K562 (cell line): ENCODE results near the gene PMIS2. TPM values are rescaled to one million over a fixed set of nuclear protein-coding genes. Genes with fewer than 3 reads are reported as not detected.

Source experiments
- ARHGAP35 ChIP-seq: fragments of 450-650 bp; IDR thresholded peaks from 2 replicates; pipeline ENCODE4 v1.6.1; 2018; ENCODE audit not compliant: partially characterized antibody
- BHLHE40 ChIP-seq: IDR thresholded peaks from 2 replicates; pipeline ENCODE4 v1.6.1; 2011; ENCODE audit warnings: low read length, improper control_type of control experiment
- CXXC5 ChIP-seq: fragments of 250-450 bp; sonication (Bioruptor Pico); IDR thresholded peaks from 2 replicates; pipeline ENCODE4 v1.8.0; 2022; ENCODE audit warnings: inconsistent platforms, mild to moderate bottlenecking, moderate library complexity
- ERF ChIP-seq: fragments of 450-650 bp; formaldehyde crosslinking; IDR thresholded peaks from 2 replicates; pipeline ENCODE4 v1.4.0; 2020; ENCODE audit warnings: mild to moderate bottlenecking, mixed read lengths
- HDAC1 ChIP-seq, 2 experiments: fragments of 450-650 bp; IDR thresholded peaks; 2 replicates each; pipeline ENCODE4 v1.6.1; 2016 to 2017; ENCODE audit warnings: inconsistent platforms in 1 of 2, mild to moderate bottlenecking in 1 of 2, moderate library complexity in 1 of 2
- MTA1 ChIP-seq: fragments of 450-650 bp; IDR thresholded peaks from 2 replicates; pipeline ENCODE4 v1.6.1; 2017; ENCODE audit warnings: borderline replicate concordance
- MYC ChIP-seq, 2 experiments: fragments of 250-450 bp in 1 of 2; sonication (Bioruptor Pico) in 1 of 2; IDR thresholded peaks; 2 replicates each; pipeline versions ENCODE4 v1.5.1 to v1.6.1; 2012 to 2021; ENCODE audit warnings: low read depth in 2 of 2, borderline replicate concordance in 1 of 2, improper control_type of control experiment in 1 of 2, low read length in 1 of 2, mild to moderate bottlenecking in 1 of 2, moderate library complexity in 1 of 2
- RCOR1 ChIP-seq, 2 experiments: IDR thresholded peaks; 2 replicates each; pipeline ENCODE4 v1.6.1; 2012; ENCODE audit warnings: low read depth in 2 of 2, low read length in 2 of 2, borderline replicate concordance in 1 of 2, improper control_type of control experiment in 1 of 2
- STAT6 ChIP-seq: sonication (generic); formaldehyde crosslinking; IDR thresholded peaks from 2 replicates; pipeline ENCODE4 v1.8.1; 2023; ENCODE audit warnings: mild to moderate bottlenecking, missing genetic modification reagents
- TAF1 ChIP-seq: IDR thresholded peaks from 2 replicates; pipeline ENCODE4 v1.6.1; 2011; ENCODE audit warnings: mild to moderate bottlenecking, low read length, moderate library complexity; ENCODE audit not compliant: insufficient read depth, control insufficient read depth, severe bottlenecking; ENCODE audit errors: extremely low read depth
- TAF7 ChIP-seq: fragments of 450-650 bp; IDR thresholded peaks from 2 replicates; pipeline ENCODE4 v1.6.1; 2016; ENCODE audit warnings: missing genetic modification characterization, missing compliant biosample characterization
- ZNF143 ChIP-seq: sonication (generic); formaldehyde crosslinking; IDR thresholded peaks from 2 replicates; pipeline ENCODE4 v1.9.0; 2022; ENCODE audit warnings: mild to moderate bottlenecking, missing genetic modification reagents
- ZNF707 ChIP-seq: fragments of 250-450 bp; sonication (Bioruptor Pico); conservative IDR thresholded peaks from 2 replicates; pipeline ENCODE4 v1.8.0; 2022; ENCODE audit warnings: inconsistent platforms, mild to moderate bottlenecking, moderate library complexity
- ZNF778 ChIP-seq: fragments of 450-650 bp; formaldehyde crosslinking; IDR thresholded peaks from 2 replicates; pipeline ENCODE4 v1.4.0; 2020; ENCODE audit warnings: mild to moderate bottlenecking, moderate library complexity
- polyA plus RNA-seq, 8 experiments: library from polyadenylated mRNA; depleted of rRNA in 4 of 8; stranded (reverse) in 5 of 8; unstranded in 3 of 8; fragments of >200 nt; fragmentation: Nextera tagmentation in 2 of 8; fragmentation: Illumina TruSeq in 1 of 8; extraction: Ambion mirVana in 2 of 8; extraction: Trizol in 1 of 8; gene quantifications; 2 replicates each; pipeline versions ENCODE4 v1.2.1 to v1.2.3, GENCODE V29; 2011 to 2014; ENCODE audit warnings: inconsistent platforms in 1 of 8, missing spikeins in 1 of 8
- total RNA-seq, 7 experiments: library from RNA; depleted of rRNA in 6 of 7; stranded (reverse); fragments of >200 nt in 6 of 7; fragmentation: Illumina TruSeq in 2 of 7; extraction: Trizol in 2 of 7; gene quantifications; 2 replicates each; pipeline versions ENCODE4 v1.2.1 to v1.2.3, GENCODE V29; 2011 to 2021; ENCODE audit warnings: low replicate concordance in 1 of 7
- TF ChIP-seq, protein P1 (sequence below), 2 experiments: fragments of 450-650 bp; IDR thresholded peaks; 2 replicates each; pipeline ENCODE4 v1.6.1; 2016; ENCODE audit warnings: mild to moderate bottlenecking in 2 of 2, borderline replicate concordance in 1 of 2, low read depth in 1 of 2, moderate library complexity in 1 of 2

Gene PMIS2
- total and polyA plus RNA-seq, 9 of the 15 experiments (the other 6 are each of a cell fraction or from before 2014, with no cell fraction given), result not detected

DNA sequence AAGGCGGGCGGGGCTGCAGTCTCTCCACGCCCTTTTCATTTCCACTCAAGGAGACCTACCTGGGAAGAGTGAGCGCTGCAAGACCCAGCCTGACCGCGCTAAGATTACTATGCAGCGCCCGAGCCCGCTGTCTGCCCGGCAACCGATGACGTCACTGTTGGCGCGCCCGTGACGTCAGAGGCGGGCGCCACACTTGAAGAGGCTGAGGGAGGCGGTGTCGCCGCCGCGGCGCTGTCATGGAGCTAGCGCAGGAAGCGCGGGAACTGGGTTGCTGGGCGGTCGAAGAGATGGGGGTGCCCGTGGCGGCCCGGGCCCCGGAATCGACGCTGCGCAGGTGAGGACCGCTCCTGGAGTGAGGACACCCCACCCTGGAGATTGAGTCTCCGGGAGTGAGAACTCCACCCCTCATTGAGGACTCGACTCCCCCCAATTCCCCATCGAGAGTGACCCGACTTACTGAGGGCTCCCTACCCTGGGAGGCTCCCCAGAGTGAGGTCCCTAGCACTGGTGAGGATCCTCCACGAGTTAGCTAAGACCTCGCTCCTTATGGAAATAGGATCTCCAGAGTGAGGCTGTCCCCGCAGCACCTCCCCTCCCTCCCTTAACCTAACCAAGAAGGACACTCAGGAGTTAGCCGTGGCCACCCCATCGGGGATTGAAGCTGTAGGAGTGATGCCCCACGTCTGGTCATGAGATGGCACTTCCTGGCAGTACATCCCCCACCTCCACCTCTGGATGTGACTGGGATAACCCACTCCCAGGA lies 26.8 kb downstream of the PMIS2 start, which contains the start of gene HAUS5 (continued):
- TF ChIP-seq STAT6 (CRISPR knock-in tag), result 0 out of 2 replicates have a peak, but pooled peaks have one; percentile 50
- peak; percentile 49 for TF ChIP-seq TAF7 (tag)
- no peak for TF ChIP-seq ZNF778
- TF ChIP-seq, protein P1, sequence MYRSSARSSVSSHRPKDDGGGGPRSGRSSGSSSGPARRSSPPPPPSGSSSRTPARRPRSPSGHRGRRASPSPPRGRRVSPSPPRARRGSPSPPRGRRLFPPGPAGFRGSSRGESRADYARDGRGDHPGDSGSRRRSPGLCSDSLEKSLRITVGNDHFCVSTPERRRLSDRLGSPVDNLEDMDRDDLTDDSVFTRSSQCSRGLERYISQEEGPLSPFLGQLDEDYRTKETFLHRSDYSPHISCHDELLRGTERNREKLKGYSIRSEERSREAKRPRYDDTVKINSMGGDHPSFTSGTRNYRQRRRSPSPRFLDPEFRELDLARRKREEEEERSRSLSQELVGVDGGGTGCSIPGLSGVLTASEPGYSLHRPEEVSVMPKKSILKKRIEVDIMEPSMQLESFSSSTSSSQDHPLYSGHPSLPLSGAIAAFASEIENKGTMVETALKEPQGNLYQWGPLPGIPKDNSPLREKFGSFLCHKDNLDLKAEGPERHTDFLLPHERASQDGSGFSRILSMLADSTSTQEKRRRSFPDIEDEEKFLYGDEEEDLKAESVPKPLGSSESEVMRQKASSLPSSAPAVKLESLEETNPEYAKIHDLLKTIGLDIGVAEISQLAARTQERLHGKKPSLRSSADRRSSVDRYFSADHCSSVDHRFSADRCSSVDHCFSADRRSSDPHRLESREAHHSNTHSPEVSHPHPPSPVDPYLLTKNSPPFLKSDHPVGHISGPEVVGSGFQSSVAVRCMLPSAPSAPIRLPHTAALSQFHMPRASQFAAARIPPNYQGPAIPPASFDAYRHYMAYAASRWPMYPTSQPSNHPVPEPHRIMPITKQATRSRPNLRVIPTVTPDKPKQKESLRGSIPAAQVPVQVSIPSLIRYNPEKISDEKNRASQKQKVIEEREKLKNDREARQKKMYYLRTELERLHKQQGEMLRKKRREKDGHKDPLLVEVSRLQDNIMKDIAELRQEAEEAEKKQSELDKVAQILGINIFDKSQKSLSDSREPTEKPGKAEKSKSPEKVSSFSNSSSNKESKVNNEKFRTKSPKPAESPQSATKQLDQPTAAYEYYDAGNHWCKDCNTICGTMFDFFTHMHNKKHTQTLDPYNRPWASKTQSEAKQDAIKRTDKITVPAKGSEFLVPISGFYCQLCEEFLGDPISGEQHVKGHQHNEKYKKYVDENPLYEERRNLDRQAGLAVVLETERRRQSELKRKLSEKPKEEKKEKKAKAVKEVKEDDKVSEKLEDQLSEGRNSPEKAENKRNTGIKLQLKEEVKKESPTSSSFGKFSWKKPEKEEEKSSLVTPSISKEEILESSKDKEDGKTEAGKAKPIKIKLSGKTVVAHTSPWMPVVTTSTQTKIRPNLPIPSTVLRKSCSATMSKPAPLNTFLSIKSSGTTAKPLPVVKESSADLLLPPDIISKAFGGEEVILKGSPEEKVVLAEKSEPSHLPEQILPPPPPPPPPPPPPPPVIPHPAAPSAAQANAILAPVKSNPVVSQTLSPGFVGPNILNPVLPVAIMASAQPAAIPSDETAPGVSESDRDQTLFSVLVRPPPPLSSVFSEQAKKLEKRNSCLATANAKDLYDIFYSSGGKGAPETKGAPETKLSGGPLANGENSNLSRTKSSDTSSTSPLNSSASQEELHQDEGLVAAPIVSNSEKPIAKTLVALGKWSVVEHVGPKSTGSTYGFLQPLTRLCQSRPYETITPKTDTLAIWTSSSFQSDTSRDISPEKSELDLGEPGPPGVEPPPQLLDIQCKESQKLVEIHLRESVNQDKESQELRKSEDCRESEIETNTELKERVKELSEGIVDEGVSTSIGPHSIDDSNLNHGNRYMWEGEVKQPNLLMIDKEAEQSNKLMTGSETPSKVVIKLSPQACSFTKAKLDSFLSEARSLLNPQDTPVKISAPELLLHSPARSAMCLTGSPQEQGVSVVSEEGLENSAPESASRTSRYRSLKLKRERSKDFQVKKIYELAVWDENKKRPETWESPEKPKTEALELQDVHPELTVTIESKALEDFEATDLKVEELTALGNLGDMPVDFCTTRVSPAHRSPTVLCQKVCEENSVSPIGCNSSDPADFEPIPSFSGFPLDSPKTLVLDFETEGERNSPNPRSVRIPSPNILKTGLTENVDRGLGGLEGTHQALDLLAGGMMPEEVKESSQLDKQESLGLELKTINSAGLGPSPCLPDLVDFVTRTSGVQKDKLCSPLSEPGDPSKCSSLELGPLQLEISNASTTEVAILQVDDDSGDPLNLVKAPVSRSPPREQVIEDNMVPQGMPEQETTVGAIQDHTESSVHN (IDR thresholded peaks at IDR 0.05; ENCODE audit: borderline replicate concordance in 1 of 2, low read depth in 1 of 2), result no peak
- 0 out of 4 replicates have a peak, but pooled peaks of 1 of the 2 experiments have one; percentile 44 for TF ChIP-seq RCOR1 (IDR thresholded peaks at IDR 0.05; ENCODE audit: borderline replicate concordance in 1 of 2, low read depth in 2 of 2, low read length in 2 of 2)
- TF ChIP-seq ZNF707 (CRISPR knock-in tag), result 0 out of 2 replicates have a peak, but pooled peaks have one; percentile 30
- peak in 1 of 2 experiments; percentile 90; a peak in 2 of 4 replicates for TF ChIP-seq HDAC1 (IDR thresholded peaks at IDR 0.05)
- TF ChIP-seq BHLHE40, result peak; percentile 79
- 0 out of 2 replicates have a peak, but pooled peaks have one; percentile 20 for TF ChIP-seq ZNF143
- TF ChIP-seq MYC (IDR thresholded peaks at IDR 0.05; ENCODE audit: low read depth, low read length), result peak; percentile 78
- peak; percentile 58; the same call in 1 of the 2 replicates for TF ChIP-seq MYC (CRISPR knock-in tag; IDR thresholded peaks at IDR 0.05; ENCODE audit: borderline replicate concordance, low read depth)
- peak; percentile 92 for TF ChIP-seq CXXC5 (CRISPR knock-in tag)
- peak; percentile 78 for TF ChIP-seq TAF1
- TF ChIP-seq ERF (CRISPR knock-in tag), result 0 out of 2 replicates have a peak, but pooled peaks have one; percentile 13
- no peak for TF ChIP-seq ARHGAP35
- TF ChIP-seq MTA1, result peak; percentile 100
